ENCODE data around the gene LDLRAD1.

Gene LDLRAD1

DNA sequence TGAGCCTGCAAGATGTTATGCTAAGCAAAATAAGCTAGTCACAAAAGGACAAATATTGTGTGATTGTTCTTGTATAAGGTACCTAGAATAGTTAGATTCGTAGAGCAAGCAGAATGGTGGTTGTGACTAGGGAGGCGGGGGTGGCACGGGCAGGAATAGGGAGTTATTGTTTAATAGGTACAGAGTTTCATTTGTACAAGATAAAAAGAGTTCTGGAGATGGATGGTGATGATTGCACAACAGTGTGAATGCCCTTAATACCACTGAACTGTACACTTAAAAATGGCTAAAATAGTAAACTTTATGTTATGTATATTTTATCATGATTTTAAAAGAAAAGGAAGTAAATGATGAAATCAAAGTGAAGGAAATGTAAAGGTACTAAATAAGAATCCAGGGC lies 51.2 kb downstream of the LDLRAD1 start:
- ATAC-seq, result no peak

DNA sequence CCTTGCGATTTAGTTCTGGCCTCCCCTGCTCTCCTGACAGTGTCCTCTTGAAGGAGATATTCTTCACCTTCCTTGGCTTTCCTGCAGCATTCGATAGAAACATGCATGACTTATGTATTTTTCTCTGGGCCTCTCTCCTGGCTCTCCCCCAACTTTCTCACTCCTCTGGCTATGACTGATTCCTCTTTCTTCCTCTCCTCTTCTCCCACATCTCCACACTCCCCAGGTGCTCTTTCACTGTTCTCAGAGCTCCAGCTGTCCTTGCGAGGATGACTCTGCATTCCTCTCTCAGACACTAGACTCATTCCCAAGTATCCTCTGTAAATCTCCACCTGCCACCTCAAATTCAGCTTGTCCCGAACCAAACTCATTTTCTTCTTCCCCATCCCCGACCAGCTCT lies 53.9 kb downstream of the LDLRAD1 start:
- no peak for ATAC-seq
- no peak for TF ChIP-seq ESRRG (CRISPR knock-in tag; IDR thresholded peaks at IDR 0.05)
- TF ChIP-seq, protein P1, sequence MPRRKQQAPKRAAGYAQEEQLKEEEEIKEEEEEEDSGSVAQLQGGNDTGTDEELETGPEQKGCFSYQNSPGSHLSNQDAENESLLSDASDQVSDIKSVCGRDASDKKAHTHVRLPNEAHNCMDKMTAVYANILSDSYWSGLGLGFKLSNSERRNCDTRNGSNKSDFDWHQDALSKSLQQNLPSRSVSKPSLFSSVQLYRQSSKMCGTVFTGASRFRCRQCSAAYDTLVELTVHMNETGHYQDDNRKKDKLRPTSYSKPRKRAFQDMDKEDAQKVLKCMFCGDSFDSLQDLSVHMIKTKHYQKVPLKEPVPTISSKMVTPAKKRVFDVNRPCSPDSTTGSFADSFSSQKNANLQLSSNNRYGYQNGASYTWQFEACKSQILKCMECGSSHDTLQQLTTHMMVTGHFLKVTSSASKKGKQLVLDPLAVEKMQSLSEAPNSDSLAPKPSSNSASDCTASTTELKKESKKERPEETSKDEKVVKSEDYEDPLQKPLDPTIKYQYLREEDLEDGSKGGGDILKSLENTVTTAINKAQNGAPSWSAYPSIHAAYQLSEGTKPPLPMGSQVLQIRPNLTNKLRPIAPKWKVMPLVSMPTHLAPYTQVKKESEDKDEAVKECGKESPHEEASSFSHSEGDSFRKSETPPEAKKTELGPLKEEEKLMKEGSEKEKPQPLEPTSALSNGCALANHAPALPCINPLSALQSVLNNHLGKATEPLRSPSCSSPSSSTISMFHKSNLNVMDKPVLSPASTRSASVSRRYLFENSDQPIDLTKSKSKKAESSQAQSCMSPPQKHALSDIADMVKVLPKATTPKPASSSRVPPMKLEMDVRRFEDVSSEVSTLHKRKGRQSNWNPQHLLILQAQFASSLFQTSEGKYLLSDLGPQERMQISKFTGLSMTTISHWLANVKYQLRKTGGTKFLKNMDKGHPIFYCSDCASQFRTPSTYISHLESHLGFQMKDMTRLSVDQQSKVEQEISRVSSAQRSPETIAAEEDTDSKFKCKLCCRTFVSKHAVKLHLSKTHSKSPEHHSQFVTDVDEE (CRISPR knock-in tag; IDR thresholded peaks at IDR 0.05), result no peak
- TF ChIP-seq, protein P2, sequence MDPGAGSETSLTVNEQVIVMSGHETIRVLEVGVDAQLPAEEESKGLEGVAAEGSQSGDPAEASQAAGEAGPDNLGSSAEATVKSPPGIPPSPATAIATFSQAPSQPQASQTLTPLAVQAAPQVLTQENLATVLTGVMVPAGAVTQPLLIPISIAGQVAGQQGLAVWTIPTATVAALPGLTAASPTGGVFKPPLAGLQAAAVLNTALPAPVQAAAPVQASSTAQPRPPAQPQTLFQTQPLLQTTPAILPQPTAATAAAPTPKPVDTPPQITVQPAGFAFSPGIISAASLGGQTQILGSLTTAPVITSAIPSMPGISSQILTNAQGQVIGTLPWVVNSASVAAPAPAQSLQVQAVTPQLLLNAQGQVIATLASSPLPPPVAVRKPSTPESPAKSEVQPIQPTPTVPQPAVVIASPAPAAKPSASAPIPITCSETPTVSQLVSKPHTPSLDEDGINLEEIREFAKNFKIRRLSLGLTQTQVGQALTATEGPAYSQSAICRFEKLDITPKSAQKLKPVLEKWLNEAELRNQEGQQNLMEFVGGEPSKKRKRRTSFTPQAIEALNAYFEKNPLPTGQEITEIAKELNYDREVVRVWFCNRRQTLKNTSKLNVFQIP (CRISPR knock-in tag; IDR thresholded peaks at IDR 0.05; ENCODE audit: borderline replicate concordance, low read depth), result no peak
- TF ChIP-seq ZNF8 (CRISPR knock-in tag; IDR thresholded peaks at IDR 0.05), result no peak
- no peak for TF ChIP-seq SNAI2 (CRISPR knock-in tag; IDR thresholded peaks at IDR 0.05)
- TF ChIP-seq PPARA (CRISPR knock-in tag; IDR thresholded peaks at IDR 0.05; ENCODE audit: borderline replicate concordance), result no peak
- no peak for TF ChIP-seq OSR1 (CRISPR knock-in tag; IDR thresholded peaks at IDR 0.05)
- TF ChIP-seq ISL1 (CRISPR knock-in tag; IDR thresholded peaks at IDR 0.05), result no peak
- TF ChIP-seq GLIS3 (CRISPR knock-in tag; IDR thresholded peaks at IDR 0.05), result no peak
- no peak for TF ChIP-seq ARNTL (CRISPR knock-in tag; IDR thresholded peaks at IDR 0.05; ENCODE audit: borderline replicate concordance, low read depth)
- TF ChIP-seq ZFP3 (CRISPR knock-in tag; IDR thresholded peaks at IDR 0.05), result no peak
- no peak for TF ChIP-seq ZC3H10 (CRISPR knock-in tag; IDR thresholded peaks at IDR 0.05)
- TF ChIP-seq, protein P3, sequence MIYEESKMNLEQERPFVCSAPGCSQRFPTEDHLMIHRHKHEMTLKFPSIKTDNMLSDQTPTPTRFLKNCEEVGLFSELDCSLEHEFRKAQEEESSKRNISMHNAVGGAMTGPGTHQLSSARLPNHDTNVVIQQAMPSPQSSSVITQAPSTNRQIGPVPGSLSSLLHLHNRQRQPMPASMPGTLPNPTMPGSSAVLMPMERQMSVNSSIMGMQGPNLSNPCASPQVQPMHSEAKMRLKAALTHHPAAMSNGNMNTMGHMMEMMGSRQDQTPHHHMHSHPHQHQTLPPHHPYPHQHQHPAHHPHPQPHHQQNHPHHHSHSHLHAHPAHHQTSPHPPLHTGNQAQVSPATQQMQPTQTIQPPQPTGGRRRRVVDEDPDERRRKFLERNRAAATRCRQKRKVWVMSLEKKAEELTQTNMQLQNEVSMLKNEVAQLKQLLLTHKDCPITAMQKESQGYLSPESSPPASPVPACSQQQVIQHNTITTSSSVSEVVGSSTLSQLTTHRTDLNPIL (CRISPR knock-in tag; IDR thresholded peaks at IDR 0.05; ENCODE audit: low read depth), result no peak
- TF ChIP-seq BACH2 (CRISPR knock-in tag; IDR thresholded peaks at IDR 0.05; ENCODE audit: borderline replicate concordance), result no peak
- TF ChIP-seq TOX (CRISPR knock-in tag; IDR thresholded peaks at IDR 0.05; ENCODE audit: borderline replicate concordance), result no peak
- no peak for TF ChIP-seq ZNF70 (CRISPR knock-in tag; IDR thresholded peaks at IDR 0.05)
- TF ChIP-seq, protein P4, sequence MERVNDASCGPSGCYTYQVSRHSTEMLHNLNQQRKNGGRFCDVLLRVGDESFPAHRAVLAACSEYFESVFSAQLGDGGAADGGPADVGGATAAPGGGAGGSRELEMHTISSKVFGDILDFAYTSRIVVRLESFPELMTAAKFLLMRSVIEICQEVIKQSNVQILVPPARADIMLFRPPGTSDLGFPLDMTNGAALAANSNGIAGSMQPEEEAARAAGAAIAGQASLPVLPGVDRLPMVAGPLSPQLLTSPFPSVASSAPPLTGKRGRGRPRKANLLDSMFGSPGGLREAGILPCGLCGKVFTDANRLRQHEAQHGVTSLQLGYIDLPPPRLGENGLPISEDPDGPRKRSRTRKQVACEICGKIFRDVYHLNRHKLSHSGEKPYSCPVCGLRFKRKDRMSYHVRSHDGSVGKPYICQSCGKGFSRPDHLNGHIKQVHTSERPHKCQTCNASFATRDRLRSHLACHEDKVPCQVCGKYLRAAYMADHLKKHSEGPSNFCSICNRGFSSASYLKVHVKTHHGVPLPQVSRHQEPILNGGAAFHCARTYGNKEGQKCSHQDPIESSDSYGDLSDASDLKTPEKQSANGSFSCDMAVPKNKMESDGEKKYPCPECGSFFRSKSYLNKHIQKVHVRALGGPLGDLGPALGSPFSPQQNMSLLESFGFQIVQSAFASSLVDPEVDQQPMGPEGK (CRISPR knock-in tag; IDR thresholded peaks at IDR 0.05; ENCODE audit: borderline replicate concordance), result no peak

More for the DNA sequence above, 51.2 kb downstream of the LDLRAD1 start:
- TF ChIP-seq GLIS3 (CRISPR knock-in tag; IDR thresholded peaks at IDR 0.05) (no peak), TCF4 (CRISPR knock-in tag; IDR thresholded peaks at IDR 0.05; ENCODE audit: borderline replicate concordance) (no peak), SNAI2 (CRISPR knock-in tag; IDR thresholded peaks at IDR 0.05) (no peak), BACH2 (CRISPR knock-in tag; IDR thresholded peaks at IDR 0.05; ENCODE audit: borderline replicate concordance) (no peak), OSR1 (CRISPR knock-in tag; IDR thresholded peaks at IDR 0.05) (no peak), ISL1 (CRISPR knock-in tag; IDR thresholded peaks at IDR 0.05) (no peak), ZNF565 (CRISPR knock-in tag; conservative IDR thresholded peaks at IDR 0.05; ENCODE audit: low read depth) (no peak), ESRRG (CRISPR knock-in tag; IDR thresholded peaks at IDR 0.05) (no peak), ZFP3 (CRISPR knock-in tag; IDR thresholded peaks at IDR 0.05) (no peak), ZC3H10 (CRISPR knock-in tag; IDR thresholded peaks at IDR 0.05) (no peak), CSDC2 (CRISPR knock-in tag; IDR thresholded peaks at IDR 0.05) (no peak), ZNF8 (CRISPR knock-in tag; IDR thresholded peaks at IDR 0.05) (no peak), ARNTL (CRISPR knock-in tag; IDR thresholded peaks at IDR 0.05; ENCODE audit: borderline replicate concordance, low read depth) (no peak)
- TF ChIP-seq, protein P1 (CRISPR knock-in tag; IDR thresholded peaks at IDR 0.05), result no peak
- TF ChIP-seq, protein P5, sequence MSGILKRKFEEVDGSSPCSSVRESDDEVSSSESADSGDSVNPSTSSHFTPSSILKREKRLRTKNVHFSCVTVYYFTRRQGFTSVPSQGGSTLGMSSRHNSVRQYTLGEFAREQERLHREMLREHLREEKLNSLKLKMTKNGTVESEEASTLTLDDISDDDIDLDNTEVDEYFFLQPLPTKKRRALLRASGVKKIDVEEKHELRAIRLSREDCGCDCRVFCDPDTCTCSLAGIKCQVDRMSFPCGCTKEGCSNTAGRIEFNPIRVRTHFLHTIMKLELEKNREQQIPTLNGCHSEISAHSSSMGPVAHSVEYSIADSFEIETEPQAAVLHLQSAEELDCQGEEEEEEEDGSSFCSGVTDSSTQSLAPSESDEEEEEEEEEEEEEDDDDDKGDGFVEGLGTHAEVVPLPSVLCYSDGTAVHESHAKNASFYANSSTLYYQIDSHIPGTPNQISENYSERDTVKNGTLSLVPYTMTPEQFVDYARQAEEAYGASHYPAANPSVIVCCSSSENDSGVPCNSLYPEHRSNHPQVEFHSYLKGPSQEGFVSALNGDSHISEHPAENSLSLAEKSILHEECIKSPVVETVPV (CRISPR knock-in tag; IDR thresholded peaks at IDR 0.05), result no peak
- TF ChIP-seq, protein P2 (CRISPR knock-in tag; IDR thresholded peaks at IDR 0.05; ENCODE audit: borderline replicate concordance, low read depth), result no peak
